HepG2 (cell line): ENCODE data around the gene MYCT1. TPM values are rescaled to one million over a fixed set of nuclear protein-coding genes. Genes with fewer than 3 reads are reported as not detected.
A peak's percentile ranks its signal among the peaks of the same experiment; 100 is the strongest.

Source experiments
- ARID5B ChIP-seq: IDR thresholded peaks from 2 replicates; pipeline ENCODE4 v1.4.0; 2020; ENCODE audit warnings: mild to moderate bottlenecking, missing genetic modification reagents
- ATRX ChIP-seq: sonication (generic); formaldehyde crosslinking; IDR thresholded peaks from 2 replicates; pipeline ENCODE4 v1.4.0; 2020; ENCODE audit warnings: missing genetic modification reagents, borderline replicate concordance
- ELF3 ChIP-seq: IDR thresholded peaks from 2 replicates; pipeline ENCODE4 v1.6.1; 2016; ENCODE audit warnings: missing genetic modification reagents, missing compliant biosample characterization
- FOSL1 ChIP-seq: sonication (generic); formaldehyde crosslinking; IDR thresholded peaks from 2 replicates; pipeline ENCODE4 v1.9.0; 2021; ENCODE audit warnings: missing genetic modification reagents, borderline replicate concordance
- FOSL2 ChIP-seq: sonication (generic); formaldehyde crosslinking; IDR thresholded peaks from 2 replicates; pipeline ENCODE4 v1.4.0; 2020; ENCODE audit warnings: missing genetic modification reagents
- FOXP1 ChIP-seq, 2 experiments: fragments of 450-650 bp in 1 of 2; IDR thresholded peaks; 2 replicates each; pipeline ENCODE4 v1.6.1; 2017 to 2018; ENCODE audit warnings: antibody characterized with exemption in 1 of 2
- GPBP1L1 ChIP-seq: sonication (generic); formaldehyde crosslinking; IDR thresholded peaks from 2 replicates; pipeline ENCODE4 v1.5.0; 2020; ENCODE audit warnings: mild to moderate bottlenecking, missing genetic modification reagents
- HNRNPH1 ChIP-seq: fragments of 200-400 bp; formaldehyde crosslinking; optimal IDR thresholded peaks from 2 replicates; pipeline ENCODE3; 2017; ENCODE audit warnings: mild to moderate bottlenecking, low read depth, low read length
- MXD3 ChIP-seq: IDR thresholded peaks from 2 replicates; pipeline ENCODE4 v1.6.1; 2016; ENCODE audit warnings: mild to moderate bottlenecking, missing biosample characterization, missing genetic modification reagents
- POLR2G ChIP-seq: fragments of 200-400 bp; formaldehyde crosslinking; IDR thresholded peaks from 2 replicates; pipeline ENCODE4 v1.6.1; 2018; ENCODE audit warnings: mild to moderate bottlenecking, low read depth, low read length, moderate library complexity
- PRPF4 ChIP-seq: fragments of 200-400 bp; formaldehyde crosslinking; IDR thresholded peaks from 2 replicates; pipeline ENCODE4 v1.6.1; 2016; ENCODE audit warnings: low read length, low read depth; ENCODE audit not compliant: poor library complexity, severe bottlenecking
- SOX13 ChIP-seq, 3 experiments: fragments of 450-650 bp in 1 of 3; sonication (generic) in 1 of 3; formaldehyde crosslinking in 1 of 3; IDR thresholded peaks in 2 of 3; conservative IDR thresholded peaks in 1 of 3; 2 replicates each; pipeline versions ENCODE4 v1.5.0 to v1.6.1; 2016 to 2020; ENCODE audit warnings: antibody characterized with exemption in 1 of 3, mild to moderate bottlenecking in 1 of 3, missing compliant biosample characterization in 1 of 3, missing genetic modification reagents in 1 of 3, moderate library complexity in 1 of 3
- TBX3 ChIP-seq: fragments of 450-650 bp; IDR thresholded peaks from 2 replicates; pipeline ENCODE4 v1.6.1; 2017; ENCODE audit warnings: antibody characterized with exemption, mild to moderate bottlenecking, inconsistent platforms, borderline replicate concordance
- THYN1 ChIP-seq: sonication (generic); formaldehyde crosslinking; IDR thresholded peaks from 2 replicates; pipeline ENCODE4 v1.8.1; 2023; ENCODE audit warnings: low read depth, mild to moderate bottlenecking, moderate library complexity, missing genetic modification reagents, borderline replicate concordance
- ZNF20 ChIP-seq: sonication (generic); formaldehyde crosslinking; IDR thresholded peaks from 2 replicates; pipeline ENCODE4 v1.4.0; 2020; ENCODE audit warnings: mild to moderate bottlenecking, moderate library complexity, missing genetic modification reagents
- ZNF317 ChIP-seq: sonication (generic); formaldehyde crosslinking; IDR thresholded peaks from 2 replicates; pipeline ENCODE4 v1.5.0; 2020; ENCODE audit warnings: mild to moderate bottlenecking, missing genetic modification reagents
- ZNF367 ChIP-seq: sonication (generic); formaldehyde crosslinking; IDR thresholded peaks from 2 replicates; pipeline ENCODE4 v1.4.0; 2020; ENCODE audit warnings: missing genetic modification reagents, borderline replicate concordance
- ZNF460 ChIP-seq: sonication (generic); formaldehyde crosslinking; IDR thresholded peaks from 2 replicates; pipeline ENCODE4 v1.5.1; 2020; ENCODE audit warnings: missing genetic modification reagents, mild to moderate bottlenecking, borderline replicate concordance
- ZNF569 ChIP-seq: sonication (generic); formaldehyde crosslinking; IDR thresholded peaks from 2 replicates; pipeline ENCODE4 v1.5.0; 2020; ENCODE audit warnings: mild to moderate bottlenecking, missing genetic modification reagents, moderate library complexity, borderline replicate concordance
- ZNF644 ChIP-seq: IDR thresholded peaks from 2 replicates; pipeline ENCODE4 v1.6.1; 2016; ENCODE audit warnings: low read depth
- ZNF740 ChIP-seq: sonication (generic); formaldehyde crosslinking; IDR thresholded peaks from 2 replicates; pipeline ENCODE4 v1.4.0; 2020; ENCODE audit warnings: missing genetic modification reagents
- ZNF780A ChIP-seq: sonication (generic); formaldehyde crosslinking; IDR thresholded peaks from 2 replicates; pipeline ENCODE4 v1.8.0; 2022; ENCODE audit warnings: mild to moderate bottlenecking, missing genetic modification reagents, moderate library complexity
- polyA plus RNA-seq, 8 experiments: library from polyadenylated mRNA; depleted of rRNA in 3 of 8; stranded (reverse) in 7 of 8; unstranded in 1 of 8; fragments of >200 nt; fragmentation: Illumina TruSeq in 4 of 8; extraction: Trizol in 4 of 8; gene quantifications; 2 replicates each; pipeline versions ENCODE4 v1.2.1 to v1.2.3, GENCODE V29; 2011 to 2016; ENCODE audit warnings: low read depth in 4 of 8, missing spikeins in 1 of 8, mixed read lengths in 1 of 8; ENCODE audit not compliant: insufficient read depth in 1 of 8
- total RNA-seq, 5 experiments: library from RNA; depleted of rRNA; stranded (reverse); fragments of >200 nt; fragmentation: Illumina TruSeq; extraction: Trizol; gene quantifications; 2 replicates each; pipeline ENCODE4 v1.2.3, GENCODE V29; 2016; ENCODE audit warnings: low read depth in 1 of 5
- TF ChIP-seq, protein P1 (sequence below): sonication (generic); formaldehyde crosslinking; conservative IDR thresholded peaks from 2 replicates; pipeline ENCODE4 v1.8.0; 2022; ENCODE audit warnings: mild to moderate bottlenecking, moderate library complexity, missing genetic modification reagents

The MYCT1 gene
- total and polyA plus RNA-seq, 2 of the 13 experiments (the other 11 are each of a cell fraction or from before 2014, with no cell fraction given) = not detected

DNA sequence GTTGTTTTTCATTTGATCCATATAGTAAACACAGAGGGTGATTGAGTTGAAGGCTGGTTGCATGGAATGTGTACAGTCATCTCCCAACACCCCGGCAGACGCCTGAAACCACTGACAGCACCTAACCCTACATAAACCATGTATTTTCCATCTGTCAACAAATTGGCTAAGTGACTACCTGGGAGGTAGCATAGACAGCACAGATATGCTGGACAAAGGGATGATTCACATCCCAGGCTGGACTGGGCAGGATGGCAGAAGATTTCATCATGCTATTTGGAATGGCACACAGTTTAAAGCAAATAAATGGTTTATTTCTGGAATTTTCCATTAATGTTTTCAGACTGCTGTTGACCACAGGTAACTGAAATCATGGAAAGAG lies 48.5 kb downstream of the MYCT1 start (continued):
- TF ChIP-seq FOSL1 (CRISPR knock-in tag) (no peak), ELF3 (no peak), POLR2G (no peak), ZNF780A (CRISPR knock-in tag) (no peak), SOX13 (IDR thresholded peaks at IDR 0.05) (no peak), SOX13 (CRISPR knock-in tag; conservative IDR thresholded peaks at IDR 0.05 in 1 of 2, IDR thresholded peaks at IDR 0.05 in 1 of 2) (peak in 1 of 2 experiments; percentile 65; a peak in 1 of 4 replicates), ZNF367 (no peak), ZNF460 (CRISPR knock-in tag) (no peak), TBX3 (peak; percentile 22; the same call in 1 of the 2 replicates), FOSL2 (CRISPR knock-in tag) (peak; percentile 96), ZNF20 (CRISPR knock-in tag) (no peak), GPBP1L1 (CRISPR knock-in tag) (no peak), FOXP1 (IDR thresholded peaks at IDR 0.05) (no peak; the same call in 1 of the 2 replicates), FOXP1 (CRISPR knock-in tag; IDR thresholded peaks at IDR 0.05) (peak; percentile 42; the same call in 1 of the 2 replicates), PRPF4 (no peak), ATRX (CRISPR knock-in tag) (no peak), MXD3 (CRISPR knock-in tag) (no peak), ZNF317 (CRISPR knock-in tag) (0 out of 2 replicates have a peak, but pooled peaks have one; percentile 31), THYN1 (no peak), HNRNPH1 (no peak), ZNF644 (CRISPR knock-in tag) (peak; percentile 74), ZNF569 (CRISPR knock-in tag) (no peak), ARID5B (CRISPR knock-in tag) (peak; percentile 36; the same call in 1 of the 2 replicates), ZNF740 (no peak)
- TF ChIP-seq, protein P1, sequence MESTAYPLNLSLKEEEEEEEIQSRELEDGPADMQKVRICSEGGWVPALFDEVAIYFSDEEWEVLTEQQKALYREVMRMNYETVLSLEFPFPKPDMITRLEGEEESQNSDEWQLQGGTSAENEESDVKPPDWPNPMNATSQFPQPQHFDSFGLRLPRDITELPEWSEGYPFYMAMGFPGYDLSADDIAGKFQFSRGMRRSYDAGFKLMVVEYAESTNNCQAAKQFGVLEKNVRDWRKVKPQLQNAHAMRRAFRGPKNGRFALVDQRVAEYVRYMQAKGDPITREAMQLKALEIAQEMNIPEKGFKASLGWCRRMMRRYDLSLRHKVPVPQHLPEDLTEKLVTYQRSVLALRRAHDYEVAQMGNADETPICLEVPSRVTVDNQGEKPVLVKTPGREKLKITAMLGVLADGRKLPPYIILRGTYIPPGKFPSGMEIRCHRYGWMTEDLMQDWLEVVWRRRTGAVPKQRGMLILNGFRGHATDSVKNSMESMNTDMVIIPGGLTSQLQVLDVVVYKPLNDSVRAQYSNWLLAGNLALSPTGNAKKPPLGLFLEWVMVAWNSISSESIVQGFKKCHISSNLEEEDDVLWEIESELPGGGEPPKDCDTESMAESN (CRISPR knock-in tag) = no peak
